GM23338 (cell line): ENCODE results near the gene STRN4. TPM values are rescaled to one million over a fixed set of nuclear protein-coding genes. Genes with fewer than 3 reads are reported as not detected.
A peak's percentile ranks its signal among the peaks of the same experiment; 100 is the strongest.

Source experiments
- ATAC-seq: fragments of 200-7000 bp; cut with Tn5 transposase; 3 replicates; pipeline ENCODE4 v1.9.1; 2020
- DNase-seq: peaks from one replicate; pipeline ENCODE4 v3.0.0-alpha.2; 2015; ENCODE audit warnings: low spot score
- H2AFZ ChIP-seq: fragments of 200-600 bp; sonication (generic); 2 replicates; pipeline ENCODE4 v1.8.0; 2016; ENCODE audit warnings: antibody characterized with exemption, mild to moderate bottlenecking, moderate library complexity
- H3F3A ChIP-seq: fragments of 200-600 bp; sonication (generic); replicated peaks from 2 replicates; pipeline ENCODE4 v1.8.0; 2017; ENCODE audit warnings: antibody characterized with exemption, mixed run types, low read depth
- H3K27ac ChIP-seq: fragments of 200-600 bp; sonication (generic); 2 replicates; pipeline ENCODE4 v1.6.1; 2016; ENCODE audit warnings: low read depth
- H3K27me3 ChIP-seq: fragments of 200-600 bp; sonication (generic); 2 replicates; pipeline ENCODE4 v1.8.0; 2016; ENCODE audit warnings: mild to moderate bottlenecking, mixed run types, moderate library complexity; ENCODE audit not compliant: insufficient read depth
- H3K36me3 ChIP-seq: fragments of 200-600 bp; sonication (generic); 2 replicates; pipeline ENCODE4 v1.8.0; 2016; ENCODE audit warnings: mild to moderate bottlenecking; ENCODE audit not compliant: insufficient read depth
- H3K4me1 ChIP-seq: fragments of 200-600 bp; sonication (generic); 2 replicates; pipeline ENCODE4 v1.8.0; 2016; ENCODE audit warnings: mild to moderate bottlenecking, moderate library complexity; ENCODE audit not compliant: insufficient read depth
- H3K4me2 ChIP-seq: fragments of 200-600 bp; sonication (generic); 2 replicates; pipeline ENCODE4 v1.7.1; 2017; ENCODE audit warnings: mixed run types
- H3K4me3 ChIP-seq: fragments of 200-600 bp; sonication (generic); 2 replicates; pipeline ENCODE4 v1.6.1; 2016; ENCODE audit warnings: mixed run types
- H3K79me2 ChIP-seq: fragments of 200-600 bp; sonication (generic); replicated peaks from 2 replicates; pipeline ENCODE4 v1.8.0; 2017; ENCODE audit warnings: mild to moderate bottlenecking; ENCODE audit not compliant: insufficient read depth
- H3K9me2 ChIP-seq: fragments of 200-600 bp; sonication (generic); 2 replicates; pipeline ENCODE4 v1.8.0; 2017; ENCODE audit not compliant: insufficient read depth
- H4K20me1 ChIP-seq: fragments of 200-600 bp; sonication (generic); replicated peaks from 2 replicates; pipeline ENCODE4 v1.8.0; 2017; ENCODE audit warnings: mild to moderate bottlenecking; ENCODE audit not compliant: insufficient read depth
- H3K27ac Mint-ChIP-seq: 2 replicates; pipeline ENCODE4 v1.8.0; 2020; ENCODE audit warnings: inconsistent platforms, mild to moderate bottlenecking, moderate library complexity, mixed read lengths
- H3K27me3 Mint-ChIP-seq: 3 replicates; pipeline ENCODE4 v1.8.0; 2022; ENCODE audit warnings: low read depth, mild to moderate bottlenecking, moderate library complexity, mixed read lengths, inconsistent platforms; ENCODE audit not compliant: insufficient read depth, poor library complexity
- H3K36me3 Mint-ChIP-seq: 3 replicates; pipeline ENCODE4 v1.8.0; 2021; ENCODE audit warnings: low read depth, mild to moderate bottlenecking, inconsistent platforms, moderate library complexity, mixed read lengths
- H3K4me1 Mint-ChIP-seq: 3 replicates; pipeline ENCODE4 v1.8.0; 2020; ENCODE audit warnings: mild to moderate bottlenecking, inconsistent platforms, mixed read lengths
- H3K4me3 Mint-ChIP-seq: 3 replicates; pipeline ENCODE4 v1.8.0; 2021; ENCODE audit warnings: moderate library complexity, mild to moderate bottlenecking, inconsistent platforms, mixed read lengths
- H3K9me3 Mint-ChIP-seq: 3 replicates; pipeline ENCODE4 v1.8.0; 2020; ENCODE audit warnings: moderate library complexity, mild to moderate bottlenecking, inconsistent platforms, mixed read lengths
- CTCF ChIP-seq, 2 experiments: fragments of 200-600 bp in 1 of 2; sonication (generic) in 1 of 2; conservative IDR thresholded peaks; 2 replicates each; pipeline versions ENCODE4 v1.5.1 to v1.6.1; 2016 to 2017; ENCODE audit warnings: antibody characterized with exemption in 2 of 2, low read depth in 2 of 2, mild to moderate bottlenecking in 2 of 2, moderate library complexity in 1 of 2
- NANOG ChIP-seq: IDR thresholded peaks from 2 replicates; pipeline ENCODE4 v1.6.1; 2016; ENCODE audit warnings: antibody characterized with exemption, borderline replicate concordance
- POLR2AphosphoS5 ChIP-seq: IDR thresholded peaks from 2 replicates; pipeline ENCODE4 v1.6.1; 2016; ENCODE audit warnings: antibody characterized with exemption, low read depth
- REST ChIP-seq: IDR thresholded peaks from one replicate; pipeline ENCODE4 v1.6.1; 2018; ENCODE audit warnings: antibody characterized with exemption; ENCODE audit not compliant: unreplicated experiment
- ZNF114 ChIP-seq: fragments of 250-450 bp; sonication (Bioruptor Pico); IDR thresholded peaks from 2 replicates; pipeline ENCODE4 v1.5.0; 2020; ENCODE audit warnings: mild to moderate bottlenecking, moderate library complexity
- ZNF462 ChIP-seq: fragments of 250-450 bp; sonication (Bioruptor Pico); IDR thresholded peaks from 2 replicates; pipeline ENCODE4 v1.5.0; 2020; ENCODE audit warnings: mild to moderate bottlenecking, moderate library complexity
- polyA plus RNA-seq: library from polyadenylated mRNA; unstranded; fragments of >200 nt; fragmentation: Nextera tagmentation; extraction: Ambion mirVana; gene quantifications from 2 replicates; pipeline ENCODE4 v1.2.1, GENCODE V29; 2016
- total RNA-seq: library from RNA; depleted of rRNA; stranded (reverse); fragments of >200 nt; shearing (Covaris generic); gene quantifications from 2 replicates; pipeline ENCODE4 v1.2.3, GENCODE V29; 2014

Gene STRN4
- total and polyA plus RNA-seq, 2 experiments from 2014 or later = 62.1 to 140 TPM

GRCh38 chr19:46721269-46722003 lies 24.8 kb downstream of the STRN4 start:
- Mint-ChIP-seq H3K9me3 (peaks cover 3% of the 10 kb centered on the region; the same call in 1 of the 3 replicates), H3K4me3 (no peak overlapping the region), H3K36me3 (peaks cover 55% of the 10 kb centered on the region), H3K27ac (peak overlapping the region; percentile 21; the same call in 1 of the 2 replicates), H3K4me1 (peaks cover 24% of the 10 kb centered on the region), H3K27me3 (peaks cover 16% of the 10 kb centered on the region)
- H3K4me1 ChIP-seq = peaks cover 8% of the 10 kb centered on the region; the same call in 1 of the 2 replicates
- H3K4me2 ChIP-seq = no peak overlapping the region
- TF ChIP-seq CTCF (conservative IDR thresholded peaks at IDR 0.05; ENCODE audit: low read depth in 2 of 2) (peak; percentile 51 to 65), REST (no peak), ZNF114 (CRISPR knock-in tag) (no peak), ZNF462 (CRISPR knock-in tag) (no peak), NANOG (no peak), POLR2AphosphoS5 (no peak)
- H3K27me3 ChIP-seq = no peaks in the 10 kb centered on the region
- peaks cover 2% of the 10 kb centered on the region; the same call in 1 of the 2 replicates for H3K79me2 ChIP-seq
- DNase-seq (peak; percentile 66), ATAC-seq (peak; percentile 13)
- no peaks in the 10 kb centered on the region for H3K9me2 ChIP-seq
- H3F3A ChIP-seq = peaks cover 14% of the 10 kb centered on the region; the same call in 1 of the 2 replicates
- H2AFZ ChIP-seq = no peak overlapping the region
- H3K36me3 ChIP-seq = peaks cover 9% of the 10 kb centered on the region; the same call in 1 of the 2 replicates
- no peak overlapping the region for H3K4me3 ChIP-seq
- no peak overlapping the region for H3K27ac ChIP-seq
- H4K20me1 ChIP-seq = peaks cover 2% of the 10 kb centered on the region
